B cell (primary cell): ENCODE measurements around the gene JMJD6.

Experiments
- CTCF ChIP-seq: fragments of 200-600 bp; IDR thresholded peaks from one replicate; pipeline ENCODE4 v1.8.0; 2022; ENCODE audit warnings: antibody characterized with exemption, mild to moderate bottlenecking
- EZH2 ChIP-seq: IDR thresholded peaks from 2 replicates; pipeline ENCODE4 v1.6.1; 2012; ENCODE audit warnings: borderline replicate concordance, low read depth, mild to moderate bottlenecking, moderate library complexity, low read length; ENCODE audit not compliant: insufficient read depth, poor library complexity, severe bottlenecking

GRCh38 chr17:76720211-76720610 is 6.2 kb downstream of the JMJD6 start:
- TF ChIP-seq CTCF: no peak
- TF ChIP-seq EZH2: no peak
